Left kidney (tissue), 2 donors: ENCODE data around the gene USH1G. TPM values are rescaled to one million over a fixed set of nuclear protein-coding genes. Genes with fewer than 3 reads are reported as not detected.
"Not testable (repeated sequence)": the region's sequence is repeated elsewhere in the genome, so short reads cannot be mapped to it uniquely, and the experiment has no call there.

ENCODE experiments used
- DNase-seq: peaks from one replicate; pipeline ENCODE4 v3.0.0-alpha.2; 2013
- polyA plus RNA-seq: library from polyadenylated mRNA; unstranded; fragments of 120-200 nt; gene quantifications from one replicate; pipeline ENCODE4 v1.2.1, GENCODE V29; 2013; ENCODE audit not compliant: insufficient read length

USH1G gene
- polyA plus RNA-seq, 1 donor, result 0.70 TPM

DNA sequence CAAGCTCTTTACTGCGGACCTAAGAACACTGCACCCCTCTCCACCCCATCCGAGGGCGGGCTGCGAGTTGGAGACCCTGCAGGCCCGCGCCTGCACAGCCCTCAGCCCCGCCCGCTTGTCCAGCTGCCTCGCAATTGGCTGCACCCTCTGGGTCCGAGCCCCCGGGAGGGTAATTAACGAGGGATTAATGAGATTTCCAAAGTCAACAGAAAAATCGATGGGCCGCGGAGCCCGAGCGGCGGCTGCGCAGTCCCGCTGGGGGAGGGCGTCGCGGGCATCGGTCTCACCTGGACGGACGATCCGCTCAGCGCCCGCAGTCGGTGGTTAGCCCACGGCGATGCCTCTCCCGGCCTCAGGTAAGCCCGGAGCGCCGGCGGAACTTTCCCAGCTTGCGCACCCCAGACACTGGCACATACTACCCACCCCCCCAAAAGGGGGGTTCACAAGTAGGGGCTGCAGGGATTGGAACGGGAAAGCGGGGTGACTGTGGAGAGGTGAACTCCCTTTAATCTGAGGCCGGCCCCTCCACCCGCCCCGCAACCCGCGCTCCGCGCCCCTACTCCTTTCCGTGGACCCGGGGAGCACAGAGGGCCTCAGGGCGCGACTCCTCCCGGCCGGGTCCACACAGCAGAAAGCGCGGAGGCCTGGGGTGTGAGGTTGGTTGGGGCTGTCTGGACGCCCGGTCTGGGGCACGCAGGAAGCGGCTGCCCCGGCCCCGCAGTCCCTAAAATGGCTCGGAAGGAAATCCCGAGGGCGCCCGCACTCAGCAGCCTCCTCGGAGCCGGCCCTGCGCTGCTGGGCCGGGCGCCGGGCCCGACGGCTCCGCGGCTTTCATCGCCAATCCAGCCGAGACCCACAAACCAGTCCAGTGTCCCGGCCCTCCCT is 12.8 kb upstream of the USH1G start, which contains the start of gene OTOP3:
OTOP3 (plus strand) TSS at position 314 of the 885 bp plus-strand sequence; CDS start at position 338, 24 bp downstream.
- DNase-seq, result no peak

DNA sequence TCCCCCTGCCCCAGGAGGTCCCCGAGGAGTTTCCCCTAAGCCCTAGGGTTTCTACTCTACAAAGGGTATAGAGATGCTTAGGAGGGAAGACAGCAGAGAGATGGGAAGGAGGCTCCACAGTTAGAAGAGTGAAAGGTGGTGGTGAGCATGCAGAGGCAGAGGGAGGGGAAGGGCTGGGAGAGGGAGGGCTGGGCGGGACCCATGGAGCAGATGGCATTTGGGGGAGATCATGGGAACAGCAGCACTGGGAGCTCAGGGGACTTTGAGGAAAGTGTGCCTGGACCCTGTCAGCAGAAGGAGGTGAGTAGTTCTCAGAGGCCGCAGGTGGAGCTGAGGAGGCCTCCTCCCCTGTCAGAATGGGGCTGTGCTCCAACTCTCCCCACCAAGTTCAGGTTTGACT is 12.0 kb upstream of the USH1G start:
- DNase-seq, result no peak

DNA sequence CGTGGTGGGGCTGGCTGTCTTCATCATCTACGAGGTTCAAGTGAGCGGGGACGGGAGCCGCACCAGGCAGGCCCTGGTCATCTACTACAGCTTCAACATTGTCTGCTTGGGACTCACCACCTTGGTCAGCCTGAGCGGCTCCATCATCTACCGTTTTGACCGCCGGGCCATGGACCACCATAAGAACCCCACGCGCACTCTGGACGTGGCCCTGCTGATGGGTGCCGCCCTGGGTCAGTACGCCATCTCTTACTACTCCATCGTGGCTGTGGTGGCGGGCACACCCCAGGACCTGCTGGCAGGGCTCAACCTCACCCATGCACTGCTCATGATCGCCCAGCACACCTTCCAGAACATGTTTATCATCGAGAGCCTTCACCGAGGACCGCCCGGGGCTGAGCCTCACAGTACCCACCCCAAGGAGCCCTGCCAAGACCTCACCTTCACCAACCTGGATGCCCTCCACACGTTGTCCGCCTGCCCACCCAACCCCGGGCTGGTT is 7.5 kb upstream of the USH1G start:
- no peak for DNase-seq

DNA sequence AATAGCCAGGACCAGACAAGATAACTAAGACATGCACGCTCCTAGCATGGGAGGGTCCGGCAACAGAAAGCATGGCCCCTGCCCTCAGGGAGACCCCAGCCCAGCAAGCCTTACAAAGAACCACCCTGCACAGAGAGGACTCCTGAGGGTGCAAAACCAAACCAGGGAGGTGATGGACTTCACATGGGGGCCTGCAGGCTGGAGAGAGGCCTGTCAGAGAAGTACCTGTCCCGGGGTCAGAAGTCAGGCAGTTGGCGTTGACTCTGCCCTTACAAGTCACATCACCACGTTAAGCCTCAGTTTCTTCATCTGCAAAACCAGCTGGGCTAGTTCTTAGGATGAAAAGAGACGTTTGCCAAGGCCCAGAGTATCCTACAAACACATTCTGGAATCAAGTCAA is 5.7 kb upstream of the USH1G start:
- DNase-seq, result no peak

DNA sequence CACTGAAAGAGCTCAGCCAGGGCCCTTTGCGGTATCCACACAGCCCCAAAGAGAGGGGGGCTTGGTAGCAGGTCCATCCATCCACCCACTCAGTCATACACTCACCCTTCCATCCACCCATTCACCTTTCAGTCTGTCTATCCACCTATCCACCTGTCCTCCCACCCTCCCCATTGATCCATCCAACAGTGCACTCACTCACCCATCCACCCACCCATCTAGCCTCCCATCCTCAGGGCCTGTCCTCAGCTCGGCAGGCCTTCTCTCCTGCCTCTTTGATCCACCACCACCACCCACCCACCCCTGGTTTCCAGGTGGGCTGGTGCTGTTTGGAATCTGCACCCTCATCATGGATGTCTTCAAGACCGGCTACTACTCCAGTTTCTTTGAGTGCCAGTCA is 2.2 kb upstream of the USH1G start:
- no peak for DNase-seq

DNA sequence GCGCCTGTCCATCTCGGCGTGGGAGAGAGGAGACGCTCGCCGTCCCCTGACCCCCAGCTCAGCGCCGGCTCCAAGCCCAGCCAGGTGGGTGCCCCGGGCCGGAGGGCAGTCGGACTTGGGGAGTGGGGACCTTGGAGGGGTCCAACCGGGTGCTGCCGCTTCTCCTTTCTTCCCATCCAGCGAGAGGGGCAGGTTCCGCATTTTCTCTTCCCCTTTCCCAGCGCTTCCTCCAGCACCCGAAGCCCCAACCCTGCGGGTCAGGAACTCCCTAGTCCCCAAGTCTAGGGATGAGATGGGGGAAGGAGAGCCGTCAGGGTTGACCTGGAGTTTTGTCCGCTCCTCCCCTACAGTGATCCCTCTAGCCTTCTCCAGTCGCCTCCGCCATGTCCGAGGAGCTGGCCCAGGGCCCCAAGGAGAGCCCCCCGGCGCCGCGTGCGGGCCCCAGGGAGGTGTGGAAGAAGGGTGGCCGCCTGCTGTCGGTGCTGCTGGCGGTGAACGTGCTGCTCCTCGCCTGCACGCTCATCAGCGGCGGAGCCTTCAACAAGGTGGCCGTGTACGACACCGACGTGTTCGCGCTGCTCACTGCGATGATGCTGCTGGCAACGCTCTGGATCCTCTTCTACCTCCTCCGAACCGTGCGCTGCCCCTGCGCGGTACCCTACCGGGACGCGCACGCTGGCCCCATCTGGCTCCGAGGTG is 1.3 kb upstream of the USH1G start, which contains the start of gene OTOP2:
OTOP2 (plus strand) TSS at position 24 of the 699 bp plus-strand sequence; CDS start at position 384, 360 bp downstream.
- no peak for DNase-seq

DNA sequence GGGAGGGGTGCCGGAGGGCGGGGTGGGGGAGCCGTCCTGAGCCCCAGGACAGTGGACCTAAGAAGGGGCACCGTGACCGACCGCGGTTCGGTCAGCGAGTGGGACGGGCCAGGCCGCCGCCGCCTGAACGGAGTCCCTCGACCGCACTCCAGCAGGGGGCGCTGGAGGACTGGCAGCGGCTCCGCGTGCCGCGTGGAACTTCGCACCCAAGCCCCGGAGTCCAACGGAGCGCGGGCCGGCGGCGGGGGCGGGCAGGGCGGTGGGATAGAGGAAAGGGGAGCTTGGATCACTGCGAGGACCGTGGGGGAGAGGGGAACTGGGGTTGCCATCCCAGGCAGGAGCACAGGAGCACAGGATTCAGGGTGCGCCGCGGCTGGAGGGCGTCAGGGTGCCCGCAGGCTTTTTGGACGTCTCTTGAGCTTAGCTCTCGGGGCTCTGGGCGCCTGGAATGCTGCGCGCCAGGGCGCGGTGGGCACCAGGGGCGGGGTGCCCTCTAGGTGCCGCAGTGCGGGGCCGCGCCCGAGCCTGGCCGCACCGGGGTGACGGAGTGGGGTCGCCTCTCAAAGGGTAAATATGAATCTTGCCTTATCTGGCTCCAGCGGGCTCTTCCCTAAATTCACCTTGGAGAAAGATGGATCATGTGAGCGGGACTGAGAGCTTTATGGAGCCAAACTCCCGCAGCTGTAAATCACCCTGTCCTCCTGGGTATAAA is 639 bp upstream of the USH1G start:
- peak; percentile 34 for DNase-seq

DNA sequence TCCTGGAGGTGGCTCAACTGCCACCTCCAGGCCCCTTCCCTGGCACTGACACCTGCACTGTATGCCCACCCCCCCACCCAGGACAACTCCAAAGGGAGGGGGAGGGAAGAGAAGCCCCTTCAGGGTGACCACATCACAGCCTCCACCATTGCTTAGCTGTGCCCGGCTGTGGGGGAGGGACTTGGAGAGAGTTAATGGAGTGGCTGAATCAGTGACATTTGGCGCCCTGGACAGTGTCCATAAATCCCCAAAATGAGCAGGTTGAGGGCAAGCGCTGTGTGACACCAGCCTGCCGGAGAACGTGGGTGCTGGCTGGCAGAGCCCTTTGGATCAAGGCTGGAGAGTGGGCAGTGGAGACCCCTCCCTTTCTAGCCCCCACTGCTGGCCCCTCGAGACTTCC is 883 bp downstream of the USH1G start:
- DNase-seq, result no peak

DNA sequence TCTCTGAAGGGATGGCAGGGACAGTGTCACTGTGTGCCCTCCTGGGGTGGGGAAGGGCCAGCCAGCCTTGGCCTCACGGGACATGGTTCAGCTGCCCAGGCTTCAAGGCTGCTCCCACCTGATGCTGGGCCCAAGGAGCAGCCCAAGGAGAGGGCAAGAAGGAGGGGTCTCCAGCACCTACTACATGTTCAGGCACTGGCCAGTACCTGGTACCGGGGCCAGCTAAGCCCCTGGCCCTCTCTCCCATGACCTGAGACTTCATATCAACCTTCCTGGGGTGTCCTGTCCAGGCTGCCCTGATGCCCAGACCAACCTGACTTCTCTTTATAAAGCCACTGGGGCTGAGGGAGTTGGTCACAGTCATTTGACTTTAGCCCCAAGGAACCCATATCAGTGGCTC is 1.3 kb downstream of the USH1G start:
- DNase-seq, result no peak

DNA sequence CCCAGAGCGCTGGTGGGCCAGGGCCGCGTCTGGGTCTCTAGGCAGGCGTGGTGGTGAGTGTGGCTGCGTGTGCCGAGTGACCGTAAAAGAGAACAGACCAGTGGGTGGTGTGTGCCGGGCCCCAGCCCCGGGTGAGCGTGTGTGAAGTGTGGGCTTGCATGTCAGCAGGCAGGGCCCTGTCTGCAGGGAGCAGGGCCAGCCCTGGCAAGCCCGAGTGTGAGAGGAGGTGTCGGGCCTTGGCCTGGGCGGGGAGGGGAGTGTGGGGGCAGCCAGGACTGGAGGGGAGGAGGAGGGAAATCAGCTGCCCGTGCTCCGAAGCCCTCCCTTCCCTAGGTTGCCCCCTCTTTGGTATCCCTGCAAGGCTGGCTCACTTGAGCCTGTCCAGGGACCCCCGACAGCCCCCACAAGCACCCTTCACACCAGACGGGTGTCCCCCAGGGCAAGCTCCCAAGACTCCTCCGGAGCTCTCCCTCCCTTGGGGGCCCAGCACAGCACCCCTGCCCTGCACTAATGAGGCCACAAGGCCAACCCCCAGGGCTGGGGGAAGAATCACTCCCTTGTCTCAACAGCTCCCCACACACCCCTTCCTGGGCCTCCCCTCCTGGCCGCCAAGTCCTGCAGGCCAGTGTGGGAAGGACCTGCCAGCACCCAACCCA is 1.9 kb downstream of the USH1G start:
- no peak for DNase-seq

DNA sequence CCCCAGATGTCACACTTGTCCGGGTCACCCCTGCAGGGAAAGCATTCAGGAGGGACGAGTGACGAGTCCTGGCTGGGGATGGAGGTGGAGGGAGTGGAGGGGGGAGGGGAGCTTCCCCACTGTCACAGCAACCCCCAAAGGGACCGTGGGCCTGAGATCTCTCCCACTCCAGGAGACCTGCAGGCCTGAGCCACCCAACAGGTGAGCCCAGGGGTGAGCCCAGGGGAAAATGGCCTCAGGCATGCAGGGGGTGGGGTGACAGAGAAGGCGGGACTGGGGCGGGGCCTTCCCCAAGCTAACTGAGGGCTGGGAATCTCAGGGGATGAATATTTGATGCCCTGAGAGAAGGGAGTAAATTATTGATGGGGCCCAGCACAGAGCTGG is 2.4 kb downstream of the USH1G start:
- DNase-seq, result no peak

DNA sequence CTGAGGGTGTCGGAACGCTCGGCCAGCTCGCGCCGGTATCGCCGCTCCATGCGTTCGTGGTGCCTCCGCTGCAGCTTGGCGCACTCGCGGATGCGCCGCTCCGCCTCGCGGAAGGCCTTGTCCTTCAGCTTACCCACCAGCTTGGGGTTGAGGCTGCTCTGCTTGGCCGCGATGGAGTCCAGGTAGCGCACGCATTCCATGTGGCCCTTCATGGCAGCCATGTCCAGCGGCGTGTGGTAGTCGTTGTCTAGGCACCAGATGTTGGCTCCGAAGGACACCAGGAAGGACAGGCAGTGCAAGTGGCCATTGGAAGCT is 2.8 kb downstream of the USH1G start:
- no peak for DNase-seq

DNA sequence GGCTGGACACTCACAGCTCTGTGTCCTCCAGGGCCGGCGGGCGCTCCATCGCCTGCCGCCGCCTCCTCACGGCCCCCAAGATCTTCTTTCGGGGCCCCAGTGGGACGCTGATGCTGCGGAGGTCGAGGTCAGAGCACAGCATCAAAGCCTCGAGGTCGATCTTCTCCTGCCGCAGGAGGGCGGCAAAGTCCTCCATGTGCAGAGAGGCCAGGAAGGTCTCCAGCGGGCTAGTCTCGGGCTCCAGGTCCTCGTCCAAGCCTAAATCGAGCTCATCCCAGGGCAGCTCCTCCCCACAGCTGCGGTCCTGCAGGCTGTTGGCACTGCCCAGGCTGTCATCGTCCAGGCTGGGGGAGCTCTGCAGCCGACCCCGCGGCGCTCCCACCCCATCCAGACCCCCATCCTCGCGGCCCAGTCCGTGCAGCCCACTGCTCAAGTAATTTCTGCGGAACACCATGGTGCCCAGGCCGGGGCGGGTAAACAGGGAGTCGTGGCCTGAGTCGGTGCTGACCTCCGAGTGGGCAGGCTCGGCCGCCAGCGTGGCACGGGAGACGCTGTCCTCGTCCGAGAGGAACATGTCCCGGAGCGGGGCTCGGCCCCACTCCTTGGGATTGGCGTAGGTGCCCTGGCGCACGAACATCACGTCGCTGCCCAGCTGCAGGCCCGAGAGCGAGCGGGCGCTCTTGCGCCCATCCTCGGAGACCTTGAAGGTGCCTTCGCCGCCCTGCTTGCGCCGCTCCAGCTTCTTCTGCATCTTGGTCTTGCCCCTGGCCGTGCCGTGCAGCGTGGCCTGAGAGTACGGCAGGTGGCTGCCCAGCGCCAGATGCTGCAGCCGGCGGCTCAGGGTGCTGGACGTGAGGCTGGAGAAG is 3.4 kb downstream of the USH1G start:
- DNase-seq, result no peak

DNA sequence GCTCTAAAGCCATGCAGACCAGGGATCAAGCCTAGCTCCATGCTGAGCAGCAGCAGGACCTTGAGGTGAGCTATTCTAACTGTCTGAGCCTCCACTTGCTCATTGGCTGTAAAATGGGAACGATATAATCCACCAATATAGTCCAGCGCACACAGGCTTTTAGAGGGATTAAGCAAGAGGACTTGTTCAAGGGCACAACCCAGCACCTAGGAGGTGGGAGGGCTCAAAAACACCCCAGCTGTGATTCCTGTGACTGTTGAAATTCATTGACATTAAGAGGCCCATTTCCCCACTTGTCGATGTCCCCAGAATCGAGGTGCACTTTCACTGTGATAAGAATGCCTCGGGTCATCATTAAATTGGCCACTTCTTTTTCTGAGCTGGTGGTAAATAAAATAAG is 4.1 kb downstream of the USH1G start:
- no peak for DNase-seq

DNA sequence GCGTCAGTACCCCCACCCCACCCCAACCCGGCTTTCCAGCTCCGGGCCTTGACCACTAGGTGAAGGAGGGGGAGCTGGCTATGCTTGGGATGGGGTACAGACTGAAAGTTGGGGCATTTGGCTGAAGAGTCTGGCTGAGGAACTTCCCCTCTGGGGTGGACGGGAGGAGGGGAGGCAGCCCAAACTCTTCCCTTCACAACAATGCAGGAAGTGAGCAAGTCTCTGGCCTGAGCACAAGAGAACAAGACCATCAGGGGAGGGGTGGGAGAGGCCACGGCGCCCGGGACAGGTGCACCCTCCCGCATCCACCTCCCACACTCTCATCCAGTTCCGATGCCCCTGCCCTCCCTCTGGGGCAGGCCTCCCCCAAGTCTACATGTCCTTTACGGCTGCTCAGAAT is 5.6 kb downstream of the USH1G start:
- no peak for DNase-seq

DNA sequence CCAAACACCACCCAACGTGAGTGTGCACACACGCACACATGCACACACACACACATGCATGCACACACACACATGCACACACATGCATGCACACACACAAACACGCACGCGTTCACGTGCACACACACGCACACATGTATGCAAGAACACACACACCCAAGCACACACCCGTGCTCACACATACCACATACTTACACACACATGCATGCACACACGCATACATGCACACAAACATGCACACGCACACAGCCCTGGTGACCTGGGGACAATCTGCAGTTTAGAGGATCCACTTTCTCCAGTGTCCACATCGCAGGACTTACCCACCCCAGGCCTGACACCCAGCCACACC is 6.2 kb downstream of the USH1G start:
- no peak for DNase-seq

DNA sequence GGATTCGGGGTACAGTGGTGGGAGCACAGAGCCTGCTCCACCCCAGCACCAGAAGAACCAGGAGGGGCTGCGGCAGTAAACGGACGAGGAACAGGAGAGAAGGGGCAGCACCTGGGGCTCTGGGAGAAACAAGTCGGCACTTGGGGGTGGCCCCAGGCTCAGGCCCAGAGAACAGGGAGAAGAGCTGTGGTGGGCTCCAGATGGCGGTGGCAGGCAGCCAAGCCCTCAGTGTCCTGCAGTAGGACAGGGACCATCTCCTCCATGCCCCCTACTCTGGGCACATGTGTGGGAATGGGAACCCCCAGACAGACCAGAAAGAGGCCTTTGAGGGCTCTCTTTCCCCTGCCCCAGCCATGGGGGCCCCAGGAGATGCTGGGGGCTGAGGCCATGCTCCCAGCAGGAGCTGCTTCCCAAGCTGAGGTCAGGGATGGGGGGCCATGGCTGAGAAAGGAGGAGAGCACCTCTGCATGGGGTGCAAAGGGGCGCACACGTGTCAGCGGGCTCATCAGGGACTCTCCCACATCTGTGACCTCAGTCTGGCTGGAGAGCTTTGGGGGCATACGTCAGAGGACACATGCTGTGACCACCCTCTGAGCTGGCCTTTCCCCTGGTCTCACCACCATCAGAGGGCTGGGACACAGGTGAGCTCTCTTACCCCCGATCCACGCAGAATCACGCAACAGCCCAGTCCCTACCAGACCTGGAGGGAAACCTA is 6.8 kb downstream of the USH1G start:
- no peak for DNase-seq

DNA sequence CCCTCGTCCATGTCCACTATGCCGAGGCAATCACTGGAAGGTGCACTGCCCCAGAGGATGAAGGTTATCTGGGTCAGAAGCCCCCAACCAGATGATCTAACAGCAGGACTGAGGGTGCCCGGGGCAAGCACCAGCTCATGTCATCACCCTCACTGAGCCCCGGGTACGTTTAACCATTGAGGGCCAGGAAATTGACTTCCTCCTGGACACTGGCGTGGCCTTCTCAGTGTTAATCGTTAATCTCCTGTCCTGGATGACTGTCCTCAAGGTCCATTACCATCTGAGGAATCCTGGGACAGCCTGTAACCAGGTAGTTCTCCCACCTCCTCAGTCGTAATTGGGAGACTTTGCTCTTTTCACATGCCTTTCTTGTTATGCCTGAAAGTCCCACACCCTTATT is 11.6 kb downstream of the USH1G start:
- DNase-seq, result not testable (repeated sequence)

DNA sequence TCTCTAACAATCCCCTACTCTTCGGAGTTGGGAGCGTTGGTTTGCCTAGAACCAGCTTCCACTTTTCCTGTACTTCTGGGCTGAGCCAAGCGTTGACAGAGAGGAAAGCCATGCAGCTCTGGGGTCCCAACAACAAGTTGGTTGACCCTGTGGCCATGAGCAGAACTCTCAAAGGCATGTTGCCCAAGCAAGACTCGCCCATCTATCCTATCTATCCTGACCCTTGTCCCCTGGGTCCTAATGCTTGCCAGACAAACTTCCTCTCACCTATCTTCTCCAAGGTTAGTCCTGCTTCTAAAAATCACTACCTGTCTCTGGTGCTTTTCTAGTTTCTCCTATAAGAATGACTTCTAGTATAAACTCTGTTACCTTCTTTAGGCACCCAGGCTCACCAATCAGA is 14.0 kb downstream of the USH1G start:
- not testable (repeated sequence) for DNase-seq

DNA sequence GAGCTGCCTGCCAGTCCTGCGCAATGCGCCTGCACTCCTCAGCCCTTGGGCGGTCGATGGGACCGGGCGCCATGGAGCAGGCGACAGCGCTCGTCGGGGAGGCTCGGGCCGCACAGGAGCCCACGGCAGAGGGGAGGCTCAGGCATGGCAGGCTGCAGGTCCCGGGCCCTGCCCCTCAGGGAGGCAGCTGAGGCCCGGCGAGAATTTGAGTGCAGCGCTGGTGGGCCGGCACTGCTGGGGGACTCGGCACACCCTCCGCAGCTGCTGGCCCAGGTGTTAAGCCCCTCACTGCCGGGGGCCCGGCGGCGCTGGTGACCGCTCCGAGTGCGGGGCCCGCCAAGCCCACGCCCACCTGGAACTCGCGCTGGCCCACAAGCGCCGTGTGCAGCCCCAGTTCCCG is 16.0 kb downstream of the USH1G start:
- DNase-seq, result no peak
